ENCODE data around the gene PLLP.
A peak's percentile ranks its signal among the peaks of the same experiment; 100 is the strongest.

The PLLP gene

DNA sequence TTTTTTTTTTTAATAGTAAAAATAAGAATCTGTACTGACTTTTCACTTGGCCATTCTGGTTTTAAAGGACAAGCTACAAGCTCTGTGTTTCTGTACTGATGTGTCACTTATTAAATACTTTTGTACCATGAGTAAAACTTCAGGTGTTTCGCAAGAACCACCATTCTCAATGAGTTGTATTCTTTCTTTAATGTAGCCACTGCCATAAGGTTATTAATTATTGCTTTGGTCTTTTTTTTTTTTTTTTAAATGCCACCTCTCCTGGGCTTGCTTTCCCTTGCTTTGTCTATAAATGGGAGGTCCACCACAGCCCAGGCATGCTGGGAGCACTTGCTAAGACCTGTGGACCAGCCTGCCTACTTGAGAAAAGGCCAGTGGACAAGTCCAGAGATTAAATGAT lies 31.0 kb downstream of the PLLP start:
- DNase-seq: no peak

DNA sequence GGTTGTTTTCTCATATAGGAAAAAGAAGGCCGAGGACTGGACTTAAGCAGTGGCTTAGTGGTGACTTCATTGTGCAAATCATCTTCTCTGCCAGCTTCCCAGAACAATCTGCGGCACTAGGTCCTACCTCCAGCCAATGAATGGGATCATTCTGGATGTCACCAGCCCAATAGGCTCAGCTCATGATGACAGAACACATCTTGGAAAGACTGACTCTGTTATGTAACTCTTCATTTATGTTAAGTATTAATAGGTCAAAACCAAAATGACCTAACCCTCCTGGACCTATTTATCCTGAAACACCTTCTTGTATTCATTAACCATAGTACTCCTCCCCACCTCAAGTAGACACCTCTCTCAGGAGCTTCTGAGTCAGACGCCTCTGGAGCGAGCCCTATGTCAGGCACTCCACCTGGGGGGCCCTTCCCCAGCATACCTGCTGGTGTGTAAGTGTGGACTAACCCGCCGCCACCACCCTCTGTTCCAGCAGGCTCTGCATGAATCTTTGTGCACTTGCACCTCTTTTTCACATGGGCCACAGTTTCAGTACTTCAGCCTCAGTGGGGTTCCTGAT lies 32.2 kb downstream of the PLLP start:
- no peak for DNase-seq

DNA sequence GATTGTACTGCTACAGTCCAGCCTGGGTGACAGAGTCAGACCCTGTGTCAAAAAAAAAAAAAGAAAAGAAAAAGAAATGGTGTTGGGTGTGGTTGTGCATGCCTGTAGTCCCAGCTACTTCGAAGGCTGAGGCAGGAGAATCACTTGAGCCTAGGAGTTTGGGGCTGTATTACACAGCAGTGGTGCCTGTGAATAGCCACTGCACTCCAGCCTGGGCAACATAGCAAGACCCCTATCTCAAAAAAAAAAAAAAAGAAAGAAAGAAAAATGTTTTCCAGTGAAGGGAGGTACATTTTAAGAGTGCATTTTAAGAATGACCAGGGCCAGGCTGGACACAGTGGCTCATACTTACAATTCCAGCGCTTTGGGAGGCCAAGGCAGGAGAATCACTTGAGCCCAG lies 33.1 kb downstream of the PLLP start:
- DNase-seq: no peak

DNA sequence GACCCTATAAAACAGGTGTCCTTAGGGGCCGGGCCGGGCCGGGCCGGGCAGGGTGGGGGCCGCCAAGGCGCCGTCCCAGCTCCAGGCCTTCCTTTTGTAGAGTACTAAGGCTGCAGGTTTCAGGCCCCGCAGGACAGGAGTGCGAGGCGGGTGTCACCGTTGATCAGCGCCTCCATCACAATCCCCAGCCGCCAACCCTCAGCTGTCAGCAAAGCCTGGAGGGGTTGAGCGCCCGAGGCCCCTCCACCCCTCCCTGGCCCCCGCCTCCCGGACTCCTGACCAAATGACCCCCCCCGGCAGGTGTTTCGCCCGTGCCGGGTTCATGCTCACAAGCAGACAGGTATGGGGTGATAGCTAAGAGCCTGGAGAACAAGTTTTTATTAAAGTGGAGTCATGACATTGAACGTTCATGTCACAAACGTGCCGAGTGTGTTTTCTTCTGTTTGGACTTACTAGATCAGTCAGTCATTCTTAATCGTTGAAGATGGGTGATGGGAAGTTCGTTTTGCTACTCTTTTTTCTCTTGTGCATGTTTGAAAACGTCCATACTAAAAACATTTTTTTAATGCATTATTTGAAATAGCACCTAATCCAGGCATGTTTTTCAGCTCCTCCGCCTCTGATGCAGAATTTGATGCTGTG lies 38.9 kb downstream of the PLLP start:
- no peak for DNase-seq

DNA sequence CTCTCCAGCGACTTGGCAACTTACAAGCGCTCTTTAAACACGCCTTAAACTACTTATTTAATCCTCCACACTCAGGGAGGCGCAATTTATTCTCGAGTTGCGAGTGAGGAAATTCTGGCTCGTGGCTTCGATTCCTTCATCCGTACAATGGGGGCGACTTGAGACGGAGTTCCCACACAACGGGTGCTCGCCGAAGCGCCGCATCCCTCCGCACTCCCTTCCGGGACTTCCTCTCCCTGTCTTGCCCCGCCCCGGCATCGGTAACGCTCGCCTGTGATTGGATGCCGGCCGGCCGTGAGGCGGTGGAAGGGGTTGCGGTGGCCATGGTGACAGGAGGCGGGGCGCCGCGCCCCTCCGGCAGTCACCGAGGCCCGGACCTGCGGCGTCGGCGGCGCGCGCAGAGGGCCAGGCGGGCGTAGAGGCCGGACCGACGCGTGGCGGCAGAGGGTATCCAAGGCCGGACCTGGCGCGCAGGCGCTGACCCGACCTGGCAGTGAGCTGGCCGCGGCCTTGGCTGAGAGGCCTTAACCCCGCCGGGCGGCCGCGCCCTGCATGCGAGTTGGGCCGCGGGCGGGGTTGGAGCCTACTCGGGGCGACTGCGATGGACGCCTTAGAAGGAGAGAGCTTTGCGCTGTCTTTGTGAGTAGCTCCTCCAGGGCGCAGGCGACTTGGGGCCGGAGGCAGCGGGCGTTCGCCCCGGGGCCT lies 39.6 kb downstream of the PLLP start, which contains the start of gene ARL2BP:
Gene ARL2BP (plus strand): TSS at position 493 of the 705 bp plus-strand sequence. CDS start 109 bp downstream, at position 602.
- DNase-seq: peak; percentile 76

DNA sequence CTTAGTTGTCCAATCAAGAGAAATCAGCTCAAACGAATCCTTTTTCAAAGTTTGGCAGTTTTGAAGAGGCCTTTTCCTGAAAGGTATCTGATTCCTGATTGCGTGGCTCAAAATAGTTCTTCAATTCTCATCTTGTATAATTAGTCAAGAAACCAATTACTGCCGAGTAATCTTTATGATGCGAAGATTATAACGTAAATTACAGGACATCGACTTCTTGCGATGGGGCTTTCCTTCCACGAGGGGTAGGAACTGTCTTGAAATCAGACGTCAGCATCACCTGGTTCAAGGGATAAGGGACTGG lies 40.1 kb downstream of the PLLP start:
- DNase-seq: no peak

DNA sequence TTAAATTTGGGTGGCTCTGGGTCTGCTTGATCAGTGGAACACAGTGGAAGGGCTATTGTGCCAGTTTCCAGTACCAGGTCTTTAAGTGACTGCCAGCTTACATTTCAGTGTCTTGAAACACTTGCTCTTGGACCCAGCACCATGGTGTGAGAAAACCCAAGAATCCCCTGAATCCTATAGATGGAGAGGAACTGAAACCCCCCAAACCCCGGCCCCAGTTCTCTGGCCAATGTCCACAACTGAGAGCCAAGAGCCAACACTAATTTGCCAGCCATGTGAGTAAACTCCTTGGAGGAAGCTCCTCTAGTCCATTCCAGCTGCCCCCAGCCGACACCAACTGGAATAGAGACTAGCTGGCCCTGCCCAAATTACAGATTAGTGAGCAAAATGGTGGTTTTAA lies 41.8 kb downstream of the PLLP start:
- no peak for DNase-seq

DNA sequence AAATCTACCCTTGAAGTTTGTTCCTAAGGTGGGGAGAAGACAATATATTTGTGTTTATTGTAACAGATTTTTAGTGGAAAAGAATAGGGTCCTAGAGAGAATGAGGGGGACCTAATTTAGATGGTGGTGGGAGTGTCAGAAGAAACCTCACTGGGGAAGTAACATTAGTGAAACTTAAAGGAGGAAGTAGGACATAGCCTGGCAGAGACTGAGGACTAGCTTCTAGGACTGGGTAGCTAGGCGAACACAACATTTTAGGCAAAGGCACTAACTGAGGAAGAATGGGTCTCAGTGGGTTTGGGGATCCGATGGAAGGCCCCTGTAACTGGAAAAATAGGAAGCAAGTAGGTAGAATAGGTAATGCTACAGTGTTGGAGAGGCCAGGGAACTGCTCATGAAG lies 43.6 kb downstream of the PLLP start:
- no peak for DNase-seq

DNA sequence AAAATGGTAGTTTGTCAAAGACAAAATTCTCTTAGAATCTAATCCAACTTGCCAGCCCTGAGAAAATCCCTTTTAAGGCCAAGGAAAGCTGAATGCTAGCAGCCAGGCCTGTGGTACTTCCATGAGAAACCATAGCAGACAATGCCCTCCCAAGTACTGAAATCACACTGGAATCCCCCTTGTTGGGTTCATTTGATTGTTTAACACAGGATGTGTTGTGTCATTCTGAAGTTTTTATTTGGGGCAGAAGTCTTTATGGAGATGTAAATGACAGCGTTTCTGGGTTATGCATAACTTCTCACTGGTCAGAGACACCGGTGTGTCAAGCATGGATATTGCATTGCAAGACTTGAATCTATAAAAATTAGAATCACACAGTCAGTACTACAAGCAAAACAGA lies 45.4 kb downstream of the PLLP start:
- DNase-seq: no peak

DNA sequence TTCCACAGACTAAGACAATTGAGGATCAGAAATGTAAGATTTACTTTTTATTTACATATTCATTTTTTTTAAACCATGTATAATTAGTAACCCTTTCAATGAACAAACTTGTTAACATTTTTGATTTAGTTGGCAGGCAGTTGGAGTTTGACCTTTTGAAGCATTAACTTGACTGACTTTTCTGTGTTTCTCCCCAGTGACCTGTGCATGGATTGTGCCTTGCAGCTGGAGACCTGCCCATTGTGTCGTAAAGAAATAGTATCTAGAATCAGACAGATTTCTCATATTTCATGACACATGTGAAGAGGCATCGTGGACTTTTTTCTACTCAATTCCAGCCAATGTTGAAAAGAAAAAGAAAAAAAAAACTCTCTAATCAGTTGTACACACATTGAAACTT lies 45.8 kb downstream of the PLLP start:
- DNase-seq: no peak

DNA sequence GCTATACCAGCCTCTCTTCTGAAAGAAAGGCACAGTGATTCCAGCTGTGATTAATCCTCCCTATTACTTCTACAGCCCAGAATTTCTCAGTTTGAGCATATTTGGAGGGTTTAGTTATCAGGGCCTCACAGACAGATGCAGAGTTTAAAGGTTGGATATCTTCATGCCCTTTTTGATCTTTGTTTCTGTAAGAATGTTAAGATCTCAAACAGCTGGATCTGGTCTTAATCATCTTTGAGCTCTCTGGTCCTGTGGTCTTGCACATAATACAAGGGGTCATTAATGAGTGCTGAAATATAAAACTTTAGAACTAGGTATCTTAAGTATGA lies 48.5 kb downstream of the PLLP start:
- DNase-seq: no peak

DNA sequence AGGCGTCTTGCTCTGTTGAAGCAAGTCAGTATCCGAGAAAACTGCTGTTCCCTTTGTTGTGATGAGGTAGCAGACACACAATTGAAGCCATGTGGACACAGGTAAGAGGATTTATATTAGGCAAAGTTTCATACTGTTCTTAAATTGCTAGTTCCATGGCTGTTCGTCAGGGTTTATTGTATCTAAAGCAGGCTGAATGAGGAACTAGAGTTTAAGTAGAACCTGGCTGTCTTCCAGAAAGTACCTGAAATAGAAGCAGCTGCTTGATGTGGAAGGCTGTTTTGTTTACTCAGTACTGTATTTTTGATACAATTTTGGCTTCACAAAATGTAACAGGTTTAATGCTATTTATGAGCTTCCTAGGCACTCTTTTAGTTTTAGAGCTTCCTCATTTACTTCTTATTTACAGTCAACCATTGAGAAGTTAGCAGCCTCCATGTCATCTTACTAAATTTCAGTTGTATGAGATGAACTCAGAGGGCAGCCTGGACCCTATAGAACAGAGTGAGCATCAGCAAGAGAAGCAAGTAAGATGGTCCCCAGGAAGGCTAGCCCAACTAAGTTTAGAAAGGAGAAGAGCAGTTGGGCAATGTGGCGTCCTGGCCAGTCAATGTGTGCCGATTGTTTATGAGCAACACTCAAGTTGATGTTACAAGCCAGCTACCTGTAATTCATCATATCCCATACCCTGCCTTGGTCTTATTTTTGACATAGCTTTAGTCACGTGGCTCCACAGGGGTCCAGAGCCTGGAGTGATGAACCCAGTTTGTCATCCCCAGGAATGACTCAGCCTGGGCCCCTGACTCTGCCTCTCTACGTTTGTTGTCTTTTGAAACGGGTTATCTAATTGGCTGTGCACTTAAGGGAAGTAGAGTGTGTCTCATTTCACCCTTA lies 49.1 kb downstream of the PLLP start:
- DNase-seq: no peak

DNA sequence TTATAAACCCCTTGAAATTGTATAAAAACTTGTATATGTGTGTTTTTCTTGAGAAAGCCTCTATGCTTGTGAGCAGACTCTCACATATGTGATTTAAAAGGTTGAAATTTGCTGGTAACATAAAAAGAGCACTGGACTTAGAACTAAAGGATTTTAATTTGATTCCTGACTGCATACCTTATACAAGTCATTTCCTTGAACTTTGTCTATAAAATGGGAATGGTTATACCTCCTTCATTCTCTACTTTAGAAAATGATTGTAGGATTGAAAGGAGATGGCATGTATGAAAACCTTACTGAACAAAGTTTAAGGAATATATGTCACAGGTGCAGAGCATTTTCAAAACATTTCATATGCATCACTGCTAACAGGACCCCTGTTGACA lies 49.8 kb downstream of the PLLP start:
- DNase-seq: no peak

DNA sequence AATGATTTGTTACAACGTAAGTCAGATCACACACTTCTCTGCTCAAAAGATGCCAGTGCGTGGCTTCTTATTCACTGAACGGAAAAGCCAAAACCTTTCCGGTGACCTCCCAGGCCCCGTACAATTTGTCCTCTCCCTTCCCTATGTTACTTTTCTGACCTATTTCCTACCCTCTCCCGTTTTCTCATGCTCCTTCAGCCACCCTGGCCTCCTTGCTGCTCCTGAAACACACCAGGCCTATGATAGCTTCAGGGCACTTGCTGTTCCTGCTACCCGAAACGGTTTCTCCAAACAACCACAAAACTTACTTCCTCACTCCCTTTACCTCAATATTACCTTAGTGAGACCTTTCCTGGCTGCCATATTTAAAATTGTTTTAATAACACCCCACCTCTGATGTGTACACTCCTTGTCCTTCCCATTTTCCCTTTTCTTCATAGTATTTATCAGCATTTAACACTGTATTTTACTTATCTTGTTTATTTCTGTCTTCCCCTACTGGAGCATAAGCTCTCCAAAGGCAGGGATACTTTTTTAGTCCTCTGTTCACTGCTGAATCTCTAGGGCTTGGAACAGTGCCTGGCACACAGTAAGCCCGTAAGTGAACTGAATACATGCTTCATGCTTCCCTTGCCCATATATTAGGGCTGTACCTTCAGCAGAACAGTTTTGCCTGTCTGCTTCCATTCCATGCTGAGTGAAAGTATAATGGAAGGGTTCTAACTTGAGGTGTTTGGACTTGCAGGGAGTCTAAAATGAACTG lies 50.3 kb downstream of the PLLP start:
- DNase-seq: no peak

DNA sequence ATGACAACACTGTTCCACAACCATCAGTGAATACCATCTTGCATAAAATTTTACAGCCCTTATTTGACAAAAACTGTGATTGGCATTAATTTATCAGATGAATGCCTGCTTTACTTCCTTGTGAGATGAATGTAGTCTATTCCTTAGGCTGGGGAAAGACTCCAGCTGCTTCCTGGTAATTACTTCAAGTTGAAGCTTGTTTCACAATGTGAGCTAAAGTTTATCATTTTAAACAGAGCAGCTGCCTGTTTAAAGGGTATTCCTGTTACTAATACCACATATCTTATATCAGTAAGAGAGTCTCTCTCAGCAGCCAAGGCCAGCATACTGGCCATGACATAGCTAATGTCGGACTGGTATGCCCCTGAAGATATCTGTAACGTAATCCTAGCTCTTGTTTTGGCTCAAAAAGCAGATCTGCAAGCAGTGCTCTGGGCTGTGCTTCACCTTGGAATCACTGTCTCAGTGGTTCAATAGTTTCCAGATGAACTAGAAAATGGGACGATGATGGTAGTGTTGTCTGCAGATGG lies 52.6 kb downstream of the PLLP start:
- no peak for DNase-seq

DNA sequence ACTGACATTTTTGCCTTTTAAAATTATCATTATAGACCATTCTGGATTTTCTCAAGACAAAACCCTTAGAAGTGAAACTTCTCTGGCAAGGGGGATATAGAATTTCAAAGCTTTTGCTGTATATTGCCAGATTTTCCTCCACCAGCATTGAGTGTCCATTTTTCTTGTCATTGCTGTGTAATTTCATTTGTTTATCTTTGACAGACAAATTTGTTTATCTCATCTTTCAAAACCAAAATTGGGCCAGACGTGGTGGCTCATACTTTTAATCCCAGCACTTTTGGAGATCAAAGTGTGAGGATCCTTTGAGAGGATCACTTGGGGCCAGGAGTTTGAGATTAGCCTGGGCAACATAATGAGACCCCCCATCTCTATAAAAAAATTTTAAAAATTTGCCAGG lies 55.4 kb downstream of the PLLP start:
- no peak for DNase-seq

DNA sequence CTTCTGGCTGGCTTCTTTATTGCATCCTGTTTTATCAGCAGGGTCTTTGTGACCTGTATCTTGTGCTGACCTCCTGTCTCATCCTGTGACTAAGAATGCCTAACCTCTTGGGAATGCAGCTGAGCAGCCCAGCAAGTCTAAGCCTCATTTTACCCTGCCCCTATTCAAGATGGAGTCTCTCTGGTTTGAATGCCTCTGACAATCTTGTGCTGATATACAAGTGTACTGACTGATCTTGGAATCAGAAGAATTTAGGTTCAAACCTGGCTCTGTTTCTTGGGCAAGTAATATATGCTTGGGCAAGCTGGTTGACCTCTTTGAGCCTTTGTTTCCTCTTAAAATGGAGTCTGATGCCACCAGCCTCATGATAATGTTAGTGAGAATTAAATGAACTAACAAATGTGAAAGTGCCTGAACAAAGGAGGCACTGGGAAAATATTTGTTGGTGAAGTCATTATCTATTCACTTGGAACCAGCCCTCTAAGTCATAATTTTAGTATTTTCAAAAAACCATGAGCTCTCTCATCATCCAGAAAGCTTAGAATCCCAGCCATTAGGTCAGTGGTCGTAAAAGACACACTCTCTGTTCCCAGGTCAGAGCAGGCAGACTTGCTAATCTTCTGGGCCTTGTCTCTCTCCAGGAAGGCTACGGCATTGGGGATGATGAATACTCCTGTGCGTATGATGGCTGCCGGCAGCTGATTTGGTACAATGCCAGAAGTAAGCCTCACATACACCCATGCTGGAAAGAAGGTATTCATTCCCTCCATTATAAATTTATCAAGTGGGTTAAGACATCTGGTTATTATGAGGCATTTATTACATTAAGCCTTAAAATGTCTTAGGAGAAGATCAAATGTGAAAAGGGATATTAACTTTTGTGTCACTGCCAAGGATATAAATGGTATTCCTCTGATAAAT lies 57.5 kb downstream of the PLLP start:
- DNase-seq: no peak

DNA sequence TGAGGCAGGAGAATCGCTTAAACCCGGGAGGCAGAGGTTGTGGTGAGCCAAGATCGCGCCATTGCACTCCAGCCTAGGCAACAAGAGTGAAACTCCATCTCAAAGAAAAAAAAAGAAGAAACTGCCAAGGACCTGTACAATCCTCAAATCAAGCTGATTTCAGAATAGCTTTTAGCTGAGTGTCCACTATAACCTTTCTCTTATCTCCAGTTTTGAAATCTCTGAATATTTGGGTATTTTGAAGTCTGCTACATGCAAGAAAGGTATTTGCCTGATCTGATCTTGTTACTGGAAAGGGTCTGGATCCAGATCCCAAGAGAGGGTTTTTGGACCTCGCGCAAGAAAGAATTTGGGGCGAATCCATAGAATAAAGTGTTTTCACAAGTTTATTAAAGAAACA lies 58.5 kb downstream of the PLLP start:
- no peak for DNase-seq

DNA sequence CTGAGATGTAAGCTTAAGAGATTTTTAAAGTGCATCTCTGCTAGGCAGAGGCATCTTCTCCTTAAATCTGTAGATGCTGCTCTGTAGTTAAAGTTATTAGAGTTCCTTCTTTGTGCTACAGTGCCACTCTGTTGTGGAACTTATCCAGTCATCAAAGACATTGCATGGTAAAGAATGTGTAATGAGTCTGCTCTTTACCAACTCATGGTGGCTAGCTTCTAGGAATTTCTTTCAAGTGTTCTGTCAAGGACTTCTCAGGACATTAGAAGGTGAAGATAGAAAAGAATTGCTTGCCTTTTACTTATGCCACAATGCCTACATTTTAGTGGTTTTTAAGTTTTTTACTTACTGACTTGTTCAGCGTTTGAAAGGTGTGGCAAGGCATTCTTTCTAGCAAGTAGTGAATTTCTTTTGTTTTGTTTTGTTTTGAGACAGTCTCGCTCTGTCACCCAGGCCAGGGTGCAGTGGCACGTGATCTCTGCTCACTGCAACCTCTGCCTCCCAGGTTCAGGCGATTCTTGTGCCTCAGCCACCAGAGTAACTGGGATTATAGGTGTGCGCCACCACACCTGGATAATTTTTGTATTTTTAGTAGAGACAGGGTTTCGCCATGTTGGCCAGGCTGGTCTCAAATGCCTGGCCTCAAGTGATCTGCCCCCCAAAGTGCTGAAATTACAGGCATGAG lies 59.7 kb downstream of the PLLP start:
- DNase-seq: no peak

DNA sequence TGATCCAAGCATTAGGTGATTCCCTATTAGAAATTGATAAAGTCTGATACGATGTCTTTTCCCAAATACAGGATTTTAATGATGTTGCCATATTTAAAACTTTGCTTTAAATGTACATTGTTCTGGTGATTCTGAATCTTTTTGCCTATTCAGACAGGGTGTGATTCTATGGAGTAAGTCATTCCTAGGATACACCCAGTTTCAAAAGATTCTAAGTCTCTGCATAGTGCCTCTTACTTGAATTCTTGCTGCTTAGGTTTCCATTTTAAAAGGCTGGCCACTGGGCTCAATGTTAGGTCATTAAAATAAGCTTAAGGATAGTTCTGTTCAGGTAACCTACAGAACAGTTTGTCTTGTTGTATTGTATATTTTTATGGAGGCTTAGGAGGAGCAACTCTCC lies 61.4 kb downstream of the PLLP start:
- no peak for DNase-seq

DNA sequence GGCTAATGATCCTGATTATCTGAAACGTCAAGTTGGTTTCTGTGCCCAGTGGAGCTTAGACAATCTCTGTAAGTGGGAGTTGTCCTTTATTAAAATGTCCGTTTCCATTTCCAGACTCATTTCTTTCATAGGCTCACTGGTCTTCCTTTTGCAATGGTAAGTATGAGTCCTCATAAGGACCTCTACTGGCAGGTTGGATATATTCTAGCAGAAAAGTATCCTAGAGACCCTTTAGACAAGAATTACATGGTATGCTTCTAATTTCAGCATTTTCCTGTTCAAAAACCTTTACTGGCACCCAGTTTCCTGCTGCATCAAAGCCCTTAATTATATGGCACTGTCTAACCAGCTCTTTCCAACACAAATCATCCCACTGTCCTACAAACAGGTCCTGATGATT lies 67.5 kb downstream of the PLLP start:
- DNase-seq: no peak
